ELF-1 (cell line): ENCODE data around the gene CD79A.
A peak's percentile ranks its signal among the peaks of the same experiment; 100 is the strongest.

Source experiments
- DNase-seq: peaks from one replicate; pipeline ENCODE4 v3.0.0-alpha.2; 2016; ENCODE audit warnings: low read depth, low spot score

CD79A gene

DNA sequence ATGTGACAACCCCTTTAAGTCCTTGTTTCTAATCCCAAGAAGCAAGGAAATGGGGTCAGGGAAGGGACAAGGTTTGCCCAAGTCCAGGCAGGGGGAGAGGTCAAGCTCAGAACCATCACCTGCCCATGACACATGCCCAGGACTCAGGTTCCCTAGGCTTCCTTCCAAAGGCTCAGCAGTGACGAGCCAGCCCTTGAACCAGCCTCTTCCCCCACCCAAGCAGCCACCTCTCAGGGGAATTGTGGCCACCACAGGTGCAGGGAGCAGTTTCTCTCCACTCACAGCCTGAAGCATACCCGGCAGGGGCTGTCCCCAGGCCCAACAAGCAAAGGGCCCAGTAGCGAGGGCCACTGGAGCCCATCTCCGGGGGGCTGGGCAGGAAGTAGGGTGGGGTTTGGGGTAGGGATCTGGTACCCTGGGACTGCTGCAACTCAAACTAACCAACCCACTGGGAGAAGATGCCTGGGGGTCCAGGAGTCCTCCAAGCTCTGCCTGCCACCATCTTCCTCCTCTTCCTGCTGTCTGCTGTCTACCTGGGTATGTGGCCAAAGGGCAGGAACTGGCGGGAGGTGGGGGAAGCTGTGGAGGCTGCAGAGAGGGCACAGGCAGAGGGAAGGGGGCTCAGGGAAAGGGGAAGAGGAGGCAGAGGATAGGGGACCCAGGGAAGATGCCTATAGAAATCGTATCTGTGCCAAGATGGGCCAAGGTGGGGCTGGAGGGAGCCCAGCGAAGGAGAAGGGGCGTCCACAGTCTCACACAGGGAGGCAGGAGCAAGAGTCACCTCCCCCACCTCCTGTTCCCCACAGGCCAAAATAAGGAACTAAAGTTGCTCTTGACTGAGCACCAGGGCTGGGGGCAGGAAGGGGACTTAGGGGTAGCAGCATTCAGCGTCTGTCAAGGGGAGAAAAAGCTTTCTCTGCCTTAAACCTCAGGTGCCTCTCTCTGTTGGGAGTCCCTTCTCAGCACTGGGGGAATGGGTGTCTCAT lies at the start of gene CD79A:
TSS of gene CD79A (plus strand) at position 433 of the 986 bp plus-strand sequence. CDS start at position 459, 26 bp downstream.
- DNase-seq: no peak

DNA sequence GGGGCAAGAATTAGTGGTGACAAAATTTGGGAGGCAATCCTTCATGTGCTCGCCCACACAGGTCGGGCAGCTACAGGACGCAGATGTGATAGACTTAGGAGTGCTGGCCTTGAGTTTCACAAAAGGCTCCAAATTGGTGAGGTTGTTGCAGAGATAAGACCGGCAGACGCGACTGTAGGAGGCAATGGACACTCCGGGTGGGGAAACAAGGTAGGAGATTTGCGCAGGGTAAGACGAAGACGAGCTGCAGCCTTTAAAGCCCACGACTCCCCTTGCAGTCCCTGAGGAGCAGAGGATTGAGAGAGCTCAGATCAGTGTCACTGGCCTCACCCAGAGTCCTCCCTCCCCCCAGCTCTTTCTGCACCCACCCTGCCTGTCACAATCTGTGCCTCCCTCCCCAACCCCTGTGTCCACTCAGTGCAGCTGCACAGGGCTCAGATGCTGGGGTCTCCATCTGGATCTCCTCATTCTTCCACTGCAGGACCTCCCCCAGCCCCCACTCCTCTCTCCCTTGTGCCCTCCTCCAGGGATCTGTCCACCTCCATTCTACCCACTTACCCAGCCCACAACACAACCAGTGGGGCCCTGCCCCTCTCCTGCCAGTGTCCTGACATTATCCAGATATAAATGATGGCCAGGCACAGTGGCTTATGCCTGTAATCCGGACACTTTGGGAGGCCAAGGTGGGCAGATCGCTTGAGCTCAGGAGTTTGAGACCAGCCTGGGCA lies 38.9 kb upstream of the CD79A start:
- DNase-seq: no peak

DNA sequence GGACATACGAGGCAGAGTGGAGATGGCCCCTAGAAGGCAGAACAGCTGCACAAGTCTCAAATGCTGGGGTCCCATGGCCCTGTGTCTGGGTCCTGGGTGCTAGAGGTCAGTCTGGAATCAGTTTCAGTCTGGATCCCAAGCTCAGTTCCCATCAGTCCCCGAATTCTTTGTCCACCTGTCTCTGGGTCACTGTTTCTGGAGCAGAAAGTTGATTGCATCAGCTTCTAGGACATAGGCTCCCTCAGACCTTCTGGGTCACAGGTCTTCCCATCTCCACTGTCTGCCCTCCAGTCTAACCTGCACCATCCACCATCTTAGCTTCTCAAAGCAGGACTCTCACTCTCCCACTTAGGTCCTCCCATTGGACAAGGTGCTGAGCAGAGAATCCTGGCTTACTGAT lies 37.9 kb upstream of the CD79A start:
- DNase-seq: no peak

DNA sequence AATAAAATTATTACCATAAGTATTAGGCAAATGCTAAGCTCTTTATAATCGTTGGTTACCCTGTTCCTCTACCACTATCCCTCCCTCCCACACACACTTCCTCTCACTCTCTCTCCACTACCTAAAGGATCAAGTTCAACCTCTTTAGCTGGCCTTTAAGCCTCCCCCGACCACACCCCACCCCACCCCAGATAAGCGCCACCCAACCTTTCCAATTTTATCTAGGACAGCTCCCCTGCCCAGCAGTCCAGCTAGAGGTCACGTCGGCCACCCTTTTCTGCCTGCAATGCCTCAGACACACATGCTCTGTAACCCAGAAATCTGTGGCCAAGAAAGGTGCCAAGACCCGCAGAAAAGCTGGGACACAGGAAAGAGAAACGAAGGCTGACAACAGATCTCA lies 33.7 kb upstream of the CD79A start:
- no peak for DNase-seq

DNA sequence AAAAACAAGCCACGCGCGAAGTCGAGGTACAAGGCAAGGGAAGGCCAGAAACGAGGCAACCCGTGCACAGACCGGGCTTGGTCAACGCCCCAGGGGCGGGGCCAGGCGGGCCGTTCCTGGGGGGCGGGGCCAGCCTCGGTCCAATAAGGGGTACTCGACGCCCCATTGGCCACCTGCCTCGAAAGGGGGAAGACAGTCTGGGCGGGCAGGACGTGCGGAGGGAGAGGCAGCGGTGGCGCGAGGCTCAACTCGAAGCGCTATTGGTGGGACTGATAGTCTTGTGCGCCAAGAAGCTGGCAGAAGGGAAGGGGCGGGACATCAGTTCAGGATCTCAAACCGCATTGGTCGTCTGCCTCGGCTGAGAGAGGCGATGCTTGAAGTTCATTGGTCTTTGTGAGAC lies 32.5 kb upstream of the CD79A start, which contains the start of gene LYPD4:
TSS of gene LYPD4 (minus strand) at position 83 of the 400 bp plus-strand sequence. CDS start 5,398 bp downstream, outside the sequence.
- peak; percentile 30 for DNase-seq

DNA sequence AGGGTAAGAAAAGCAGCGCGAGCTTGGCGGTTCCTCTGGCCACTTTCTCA lies 32.3 kb upstream of the CD79A start, which contains the start of gene DMRTC2:
TSS of gene DMRTC2 (plus strand) at position 42 of the 50 bp plus-strand sequence. CDS start 2,387 bp downstream, outside the sequence.
- no peak for DNase-seq

DNA sequence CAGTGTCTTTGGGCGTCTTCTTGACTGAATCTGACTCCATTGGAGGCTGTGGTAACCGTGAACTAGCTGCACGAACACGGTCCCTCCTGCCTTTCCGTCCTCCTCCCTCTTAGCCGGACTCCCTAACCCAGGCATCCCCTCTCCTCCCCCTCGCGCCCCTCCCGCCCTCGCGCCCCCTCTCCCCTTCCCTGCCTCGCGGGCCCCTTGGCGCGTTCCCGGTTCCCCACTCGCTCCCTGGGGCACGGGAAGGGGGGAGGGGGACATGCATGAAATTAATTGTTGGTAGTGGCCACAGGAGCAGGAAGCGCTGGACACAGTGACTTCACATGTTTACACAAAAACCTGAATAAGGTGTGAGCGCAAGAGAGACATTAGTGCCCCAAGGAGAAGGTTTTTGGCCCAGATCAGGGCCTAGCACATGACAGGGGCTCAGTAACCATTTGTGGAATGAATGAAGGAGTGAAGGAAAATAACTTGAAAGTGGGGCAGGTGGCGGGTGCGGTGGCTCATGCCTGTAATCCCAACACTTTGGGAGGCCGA lies 32.0 kb upstream of the CD79A start:
- DNase-seq: no peak

DNA sequence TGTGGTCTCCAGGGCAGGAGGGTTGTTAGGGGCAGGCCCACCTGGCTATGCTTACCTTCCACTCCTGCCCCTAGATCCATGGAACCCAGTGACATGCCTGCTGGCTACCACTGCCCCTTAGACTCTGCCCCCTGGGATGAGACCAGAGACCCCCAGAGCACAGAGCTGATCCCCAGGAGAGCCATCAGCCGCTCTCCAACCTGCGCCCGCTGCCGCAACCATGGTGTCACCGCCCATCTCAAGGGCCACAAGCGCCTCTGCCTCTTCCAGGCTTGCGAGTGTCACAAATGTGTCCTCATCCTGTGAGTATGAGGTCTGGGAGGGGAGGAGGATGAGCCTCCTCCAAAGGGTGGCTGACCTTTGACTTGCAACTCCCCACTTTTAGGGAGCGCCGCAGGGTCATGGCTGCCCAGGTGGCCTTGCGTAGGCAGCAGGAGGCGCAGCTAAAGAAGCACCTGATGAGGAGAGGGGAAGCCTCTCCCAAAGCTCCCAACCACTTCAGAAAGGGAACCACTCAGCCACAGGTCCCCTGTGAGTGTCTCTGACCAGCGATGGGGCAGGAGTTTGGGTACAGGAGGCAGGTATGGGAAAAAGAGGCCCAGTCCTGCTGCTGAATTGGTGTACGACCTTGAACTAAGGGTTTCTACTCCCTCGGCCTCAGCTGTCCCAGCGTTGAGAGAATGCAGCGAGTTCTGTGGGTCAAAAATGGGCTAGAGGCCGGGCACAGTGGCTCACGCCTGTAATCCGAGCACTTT lies 29.6 kb upstream of the CD79A start:
- no peak for DNase-seq

DNA sequence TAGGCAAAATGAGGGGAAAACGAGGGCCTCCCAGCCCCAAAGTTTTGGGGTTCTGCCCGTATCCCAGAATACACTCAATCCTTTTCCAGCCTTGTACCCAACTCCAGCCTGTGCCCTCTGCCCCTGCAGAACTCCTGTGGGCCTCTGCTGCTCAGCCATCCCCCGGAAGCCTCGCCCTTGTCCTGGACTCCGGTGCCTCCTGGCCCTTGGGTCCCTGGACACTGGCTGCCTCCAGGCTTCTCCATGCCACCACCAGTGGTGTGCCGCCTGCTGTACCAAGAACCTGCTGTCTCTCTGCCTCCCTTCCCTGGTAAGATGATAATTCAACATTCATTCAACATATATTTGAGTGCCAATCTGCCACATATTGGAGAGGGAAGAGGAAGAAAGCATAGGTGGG lies 28.4 kb upstream of the CD79A start:
- no peak for DNase-seq

DNA sequence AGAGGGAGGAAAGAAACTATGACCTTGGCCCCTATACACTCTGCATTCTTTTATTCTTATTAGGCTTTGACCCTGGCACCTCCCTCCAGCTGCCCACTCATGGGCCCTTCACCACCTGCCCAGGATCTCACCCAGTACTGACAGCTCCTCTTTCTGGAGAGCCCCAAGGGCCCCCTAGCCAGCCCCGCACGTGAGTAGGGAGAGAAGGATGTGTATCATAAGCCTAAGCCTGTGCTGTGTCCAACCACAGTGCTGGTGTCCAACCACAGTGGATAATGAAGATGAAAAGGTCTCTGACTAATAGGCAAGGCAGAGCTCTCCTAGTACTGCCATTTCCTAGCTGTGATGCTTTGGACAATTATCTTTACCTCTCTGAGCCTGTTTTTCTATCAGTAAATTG lies 28.0 kb upstream of the CD79A start:
- no peak for DNase-seq

DNA sequence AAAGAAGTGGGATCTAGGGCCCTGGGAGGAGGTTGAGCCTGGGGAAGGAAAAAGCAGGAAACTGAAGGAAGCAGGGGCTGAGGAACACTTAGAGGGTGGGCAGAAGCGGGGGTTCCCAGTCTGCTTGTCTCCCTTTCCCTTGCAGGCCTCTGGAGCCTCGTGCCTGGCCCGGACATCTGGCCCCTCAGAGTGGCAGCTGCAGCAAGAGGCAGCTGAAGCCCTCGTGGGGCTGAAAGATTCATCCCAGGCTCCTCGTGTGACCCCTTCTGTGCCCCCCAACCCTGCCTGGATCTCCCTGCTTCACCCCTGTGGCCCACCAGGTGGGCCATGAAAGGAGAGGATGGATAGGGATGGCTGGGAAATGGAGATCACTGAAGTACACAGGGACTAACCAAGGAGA lies 26.7 kb upstream of the CD79A start:
- DNase-seq: no peak

DNA sequence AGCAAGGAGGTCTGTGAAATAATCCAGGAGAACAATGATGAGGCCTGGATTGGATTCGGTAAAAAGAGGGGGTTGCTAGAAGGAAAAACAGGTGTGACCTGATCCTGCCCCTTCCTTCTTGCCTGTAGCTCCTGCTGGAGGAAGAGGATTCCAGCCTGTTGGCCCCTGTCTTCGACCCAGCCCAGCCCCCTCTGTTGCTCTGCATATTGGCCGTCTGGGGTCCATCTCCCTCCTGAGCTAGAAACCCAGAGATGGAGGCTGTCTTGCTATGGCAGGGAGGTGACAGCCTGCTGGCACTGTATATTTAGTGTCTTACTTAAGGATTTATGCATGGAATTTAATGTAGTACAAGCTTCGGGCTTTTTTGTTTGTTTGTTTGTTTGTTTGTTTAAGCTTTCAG lies 25.6 kb upstream of the CD79A start:
- no peak for DNase-seq

DNA sequence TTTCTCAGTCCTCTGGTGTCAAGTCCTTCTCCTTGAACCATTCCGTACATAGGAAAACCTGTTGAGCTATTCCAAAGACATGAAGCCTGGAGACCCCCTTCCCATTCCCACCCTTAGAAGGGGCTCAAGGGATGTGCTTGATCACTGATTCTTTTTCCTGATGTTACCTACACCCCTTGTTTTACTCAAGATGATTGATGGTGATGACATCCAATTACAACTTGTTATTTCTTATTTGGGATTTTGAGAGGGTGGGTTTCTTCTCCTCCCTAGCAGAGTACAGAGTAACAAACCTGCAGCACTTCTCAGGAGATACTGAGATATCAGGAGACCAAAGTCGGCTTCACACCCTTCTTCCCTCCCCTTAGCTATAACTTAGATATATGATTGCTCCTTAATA lies 23.7 kb upstream of the CD79A start:
- no peak for DNase-seq

DNA sequence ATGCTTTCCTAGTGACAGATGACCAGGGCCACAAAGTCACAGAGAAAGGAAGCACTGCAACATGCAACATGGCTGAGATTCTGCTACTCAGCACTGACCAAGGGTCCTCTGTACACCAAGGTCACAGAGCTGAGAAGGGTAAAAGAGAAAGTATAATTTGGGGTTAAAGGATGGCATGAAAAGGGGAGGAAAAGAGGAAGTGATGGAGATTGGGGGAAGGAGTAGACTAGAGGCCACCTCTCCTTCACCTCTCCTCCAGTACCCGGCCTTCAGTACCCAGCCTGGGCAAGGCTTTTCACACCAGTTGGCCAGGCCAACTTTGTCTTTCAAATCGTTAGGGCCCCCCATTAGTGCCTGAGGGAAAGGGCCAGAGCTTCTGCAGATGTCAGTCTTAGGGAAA lies 23.3 kb upstream of the CD79A start:
- DNase-seq: no peak

DNA sequence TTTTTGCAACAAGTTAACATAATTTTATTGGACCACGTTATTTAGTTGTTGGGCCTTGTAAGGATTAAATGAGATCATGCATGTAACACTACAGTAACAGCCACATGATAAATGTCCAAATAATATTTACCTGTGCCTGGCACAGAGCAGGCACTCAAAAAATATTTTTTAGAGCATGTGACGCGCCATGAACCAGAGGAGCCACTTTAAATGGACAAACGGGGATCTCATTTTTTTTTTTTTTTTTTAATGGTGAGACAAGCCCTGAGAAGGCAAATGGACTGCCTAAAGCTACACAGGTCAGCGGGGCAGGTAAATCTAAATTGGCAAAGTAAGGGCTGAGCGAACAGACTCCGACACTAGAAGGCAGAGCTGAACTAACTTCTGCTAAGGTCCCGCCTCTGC lies 17.9 kb upstream of the CD79A start:
- DNase-seq: no peak

DNA sequence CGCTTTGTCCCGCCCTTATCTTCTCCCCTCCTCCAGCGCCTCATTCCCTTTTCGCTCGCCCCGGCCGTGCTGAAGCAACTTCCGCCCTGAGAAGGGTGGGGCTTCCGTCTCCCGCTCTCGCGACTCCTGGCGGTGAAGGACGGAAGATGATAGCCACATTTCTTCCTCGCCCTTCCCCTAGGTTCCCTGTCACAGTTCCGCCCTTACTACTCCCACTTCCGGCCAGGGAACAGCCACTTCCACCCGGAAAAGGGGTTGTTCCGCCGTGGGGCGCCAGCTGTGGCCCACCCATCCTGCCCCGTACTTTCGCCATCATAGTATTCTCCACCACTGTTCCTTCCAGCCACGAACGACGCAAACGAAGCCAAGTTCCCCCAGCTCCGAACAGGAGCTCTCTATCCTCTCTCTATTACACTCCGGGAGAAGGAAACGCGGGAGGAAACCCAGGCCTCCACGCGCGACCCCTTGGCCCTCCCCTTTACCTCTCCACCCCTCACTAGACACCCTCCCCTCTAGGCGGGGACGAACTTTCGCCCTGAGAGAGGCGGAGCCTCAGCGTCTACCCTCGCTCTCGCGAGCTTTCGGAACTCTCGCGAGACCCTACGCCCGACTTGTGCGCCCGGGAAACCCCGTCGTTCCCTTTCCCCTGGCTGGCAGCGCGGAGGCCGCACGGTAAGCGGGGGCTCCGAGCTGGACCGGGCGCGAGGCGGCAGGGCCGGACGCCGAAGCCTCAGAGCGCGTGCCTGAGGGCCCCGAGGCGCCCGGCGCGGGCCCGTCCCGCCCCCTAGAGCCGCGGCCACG lies 17.3 kb upstream of the CD79A start, which contains the start of gene RPS19:
TSS of gene RPS19 (plus strand) at position 638 of the 801 bp plus-strand sequence. CDS start 520 bp downstream, outside the sequence.
- DNase-seq: peak; percentile 100

DNA sequence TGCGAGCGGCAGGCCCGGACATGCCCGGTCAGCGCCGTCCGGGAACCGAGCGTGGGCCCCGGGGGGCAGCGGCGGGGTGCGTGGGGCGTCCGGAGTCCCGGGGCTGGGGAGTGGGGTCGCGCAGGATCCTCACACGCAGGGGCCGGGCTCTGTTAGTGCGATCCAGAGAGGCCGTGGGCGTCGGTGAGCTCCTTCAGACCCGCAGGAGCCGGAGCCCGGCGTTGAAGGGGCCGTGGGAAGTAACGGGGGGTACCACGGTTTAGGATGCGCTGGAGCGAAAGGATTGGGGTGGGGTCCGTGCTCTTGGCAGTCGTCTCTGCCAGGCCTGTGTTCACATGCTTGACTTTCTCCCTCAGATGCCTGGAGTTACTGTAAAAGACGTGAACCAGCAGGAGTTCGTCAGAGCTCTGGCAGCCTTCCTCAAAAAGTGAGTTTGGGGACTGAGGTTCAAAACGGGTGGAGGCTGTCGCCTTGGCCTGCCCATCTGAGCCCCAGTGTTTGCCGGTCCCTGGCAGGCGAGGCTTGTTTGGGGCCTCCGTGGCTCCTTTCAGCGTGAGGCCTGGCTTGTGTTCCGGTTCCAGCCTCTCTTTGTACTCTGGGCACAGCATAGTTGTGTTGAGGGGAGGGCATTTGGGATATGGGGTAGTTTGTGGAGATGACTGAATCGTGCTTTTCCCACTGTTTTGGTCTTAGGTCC lies 16.5 kb upstream of the CD79A start:
- no peak for DNase-seq

DNA sequence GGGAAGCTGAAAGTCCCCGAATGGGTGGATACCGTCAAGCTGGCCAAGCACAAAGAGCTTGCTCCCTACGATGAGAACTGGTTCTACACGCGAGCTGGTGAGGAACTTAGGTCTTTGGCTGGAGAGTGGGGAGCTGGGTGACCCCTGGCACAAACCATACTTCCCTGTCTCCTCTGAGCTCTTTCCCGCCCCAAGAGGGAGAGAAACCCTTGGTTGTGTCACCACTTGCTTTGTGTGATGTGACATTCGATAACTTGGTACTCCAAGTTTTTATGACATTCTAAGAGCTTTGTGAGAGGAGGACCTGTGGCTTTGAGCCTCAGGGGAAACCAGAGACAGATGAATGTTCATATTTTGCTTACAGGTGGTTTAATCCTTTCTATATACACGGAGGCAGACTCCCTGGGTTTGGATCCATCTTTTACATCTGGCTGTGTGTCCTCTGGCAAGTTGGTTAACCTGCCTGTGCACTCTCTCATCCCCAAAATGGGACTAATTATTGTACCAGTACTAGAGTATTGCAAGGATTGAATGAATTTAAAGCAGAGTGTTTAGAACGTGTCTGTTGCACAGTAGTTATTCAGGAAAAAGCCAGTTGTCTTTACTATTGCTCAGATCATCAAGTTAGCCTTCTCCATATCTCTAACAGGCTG lies 15.8 kb upstream of the CD79A start:
- no peak for DNase-seq

DNA sequence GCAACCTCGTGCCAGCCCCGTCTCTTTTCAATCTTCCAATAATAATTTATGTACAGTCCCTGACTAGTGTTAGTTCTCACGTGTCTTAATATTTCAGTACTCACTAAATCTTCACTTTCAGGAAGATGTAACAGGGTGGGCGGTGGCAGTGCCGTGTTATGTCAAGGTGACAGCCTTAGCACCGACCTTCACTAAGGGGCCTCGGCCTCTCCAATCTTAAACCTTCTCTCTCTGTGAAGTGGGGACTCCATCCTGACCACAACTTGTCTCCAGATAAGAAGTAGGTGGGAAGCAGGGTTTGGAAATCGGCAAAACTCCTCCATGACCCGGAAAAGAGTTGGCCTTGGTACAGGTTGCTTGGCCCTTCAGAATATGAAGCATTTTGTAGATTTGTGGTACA lies 15.2 kb upstream of the CD79A start:
- no peak for DNase-seq

DNA sequence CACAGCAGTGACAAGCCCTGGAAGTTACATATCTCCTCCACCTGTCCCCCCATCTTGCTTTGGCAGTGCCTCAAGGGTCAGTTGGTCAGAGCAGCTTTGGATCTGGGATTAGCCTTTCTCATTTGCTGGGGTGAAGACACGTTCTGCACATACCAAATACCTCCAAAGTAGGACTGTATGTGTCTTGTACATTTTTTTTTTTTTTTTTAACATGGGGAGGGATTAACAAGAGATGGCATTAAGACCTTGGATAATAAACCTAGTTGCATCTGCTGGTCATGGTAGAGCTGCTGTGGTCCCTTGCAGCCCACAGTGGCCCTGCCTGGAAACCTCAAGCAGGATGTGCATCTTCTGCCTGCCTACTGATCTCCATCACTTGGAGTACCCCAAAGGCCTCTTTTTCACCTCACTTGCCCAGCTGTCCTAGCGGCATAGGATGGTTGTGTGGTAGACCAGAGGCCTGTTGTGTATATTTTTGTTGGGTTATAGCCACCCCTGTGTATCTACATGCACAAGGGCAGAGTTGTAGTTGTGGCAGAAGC lies 14.6 kb upstream of the CD79A start:
- DNase-seq: no peak
